Measurements from ENCODE around the gene KLF4.

The KLF4 gene

DNA sequence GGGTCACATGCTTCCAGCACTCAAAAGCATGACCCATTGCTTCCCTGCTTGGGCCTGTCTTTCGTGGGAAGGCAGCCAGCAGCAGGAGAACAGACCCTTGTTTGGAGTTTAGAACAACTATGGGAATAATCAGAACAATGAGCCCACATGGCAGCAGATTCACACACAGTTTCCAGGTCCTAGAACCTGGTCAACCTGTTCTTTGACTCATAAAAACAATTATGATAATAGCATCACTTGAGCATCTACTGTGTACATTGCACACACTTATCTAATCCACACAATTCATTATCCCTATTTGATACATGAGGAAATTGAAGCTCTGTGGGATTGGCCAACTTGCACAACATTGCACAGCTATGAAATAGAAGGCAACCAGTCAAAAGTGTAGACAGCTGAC is 41.7 kb downstream of the KLF4 start:
- no peak for DNase-seq (ENCODE audit: low read depth)

DNA sequence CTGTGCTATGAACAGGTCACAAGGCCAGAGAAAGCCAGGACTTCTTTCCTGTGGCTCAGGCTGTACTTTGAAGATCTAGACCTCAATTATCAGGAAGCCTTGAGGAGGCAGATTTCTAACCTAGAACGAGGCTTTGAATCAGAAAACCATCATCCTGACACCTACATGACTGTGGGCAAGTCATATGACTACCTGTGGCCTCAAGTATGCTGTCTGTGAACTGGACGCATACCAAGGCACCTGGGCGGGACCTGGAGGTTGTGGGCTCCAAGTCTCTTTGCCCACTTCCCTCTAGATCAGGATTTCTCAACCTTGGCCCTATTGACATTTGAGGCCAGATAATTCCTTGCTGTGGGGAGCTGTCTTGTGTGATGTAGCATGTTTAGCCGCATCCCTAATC is 42.5 kb downstream of the KLF4 start:
- DNase-seq (ENCODE audit: low read depth) = no peak

GRCh38 chr9:107446491-107446890 is 43.1 kb downstream of the KLF4 start:
- DNase-seq (ENCODE audit: low read depth) = no peak

- DNase-seq (ENCODE audit: low read depth) = no peak
Measured at GRCh38 chr9:107443786-107444185, 45.8 kb downstream of the KLF4 start.

GRCh38 chr9:107439991-107440456 is 49.5 kb downstream of the KLF4 start:
- DNase-seq (ENCODE audit: low read depth) = no peak

- DNase-seq (ENCODE audit: low read depth) = no peak
Measured at GRCh38 chr9:107438211-107439031, 51.1 kb downstream of the KLF4 start.

DNA sequence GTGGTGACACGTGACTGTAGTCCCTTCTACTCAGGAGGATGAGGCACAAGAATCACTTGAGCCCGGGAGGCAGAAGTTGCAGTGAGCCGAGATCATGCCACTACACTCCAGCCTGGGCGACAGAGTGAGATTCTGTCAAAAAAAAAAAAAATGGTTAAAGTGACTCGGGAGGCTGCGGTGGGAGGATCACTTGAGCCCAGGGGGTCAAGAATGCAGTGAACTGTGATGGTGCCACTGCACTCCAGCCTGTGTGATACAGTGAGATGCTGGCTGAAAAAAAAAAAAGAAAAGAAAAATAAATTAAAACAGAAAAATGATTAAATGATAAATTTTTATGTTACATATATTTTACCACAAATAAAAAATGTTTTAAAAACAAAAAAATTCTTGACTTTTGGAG is 51.9 kb downstream of the KLF4 start:
- DNase-seq (ENCODE audit: low read depth) = no peak

DNA sequence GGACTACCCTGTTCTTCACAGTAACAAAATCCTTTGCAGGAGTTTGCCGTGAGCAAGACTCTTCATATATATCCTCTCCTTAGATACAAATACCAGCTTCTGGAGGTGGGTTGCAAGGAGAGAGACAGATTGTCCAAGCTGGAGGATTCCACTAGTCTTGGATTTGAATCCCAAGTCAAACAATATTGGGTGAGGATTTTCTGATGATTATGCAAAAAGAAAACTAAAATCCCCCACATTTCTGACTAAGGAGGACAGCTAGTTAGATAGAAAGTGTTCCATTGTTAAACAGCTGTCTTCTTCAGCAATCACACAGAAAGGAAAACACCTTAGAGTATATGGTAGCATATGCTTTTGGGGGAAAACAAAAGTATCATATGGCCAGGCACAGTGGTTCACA is 54.2 kb downstream of the KLF4 start:
- DNase-seq (ENCODE audit: low read depth) = no peak

Data from T-helper 22 cell (primary cell).